SK-N-SH (cell line): ENCODE results near the gene GH2. TPM values are rescaled to one million over a fixed set of nuclear protein-coding genes. Genes with fewer than 3 reads are reported as not detected.
A peak's percentile ranks its signal among the peaks of the same experiment; 100 is the strongest.

Source experiments
- CTCF ChIA-PET: fragments of 300-600, 350-600 bp; formaldehyde crosslinking; extraction: SDS; loops from one replicate; lab custom pipeline; 2021; lab: Yijun Ruan, JAX
- POLR2A ChIA-PET: fragments of 350-600 bp; sonication (Branson Sonifier 250); formaldehyde crosslinking; extraction: SDS; loops from one replicate; lab custom pipeline; 2020; ENCODE audit warnings: antibody characterized with exemption, inconsistent platforms; lab: Yijun Ruan, JAX
- DNase-seq: peaks from one replicate; pipeline ENCODE4 v3.0.0; 2012
- H2AFZ ChIP-seq: fragments of 200-600 bp; sonication (generic); 2 replicates; pipeline ENCODE4 v1.8.1; 2016; ENCODE audit warnings: antibody characterized with exemption, mild to moderate bottlenecking, low read depth
- H3F3A ChIP-seq: fragments of 200-600 bp; sonication (generic); replicated peaks from 2 replicates; pipeline ENCODE3; 2016; ENCODE audit warnings: antibody characterized with exemption, mild to moderate bottlenecking; ENCODE audit not compliant: insufficient read depth
- H3K27ac ChIP-seq, 2 experiments: fragments of 200-500 bp in 1 of 2; fragments of 200-600 bp in 1 of 2; sonication (Bioruptor generic) in 1 of 2; sonication (generic), shearing (Covaris generic) in 1 of 2; 2 replicates each; pipeline versions ENCODE4 v1.5.1 to v1.6.1; 2014 to 2016; ENCODE audit warnings: low read depth in 2 of 2, inconsistent platforms in 1 of 2, low read length in 1 of 2, mild to moderate bottlenecking in 1 of 2, mixed read lengths in 1 of 2
- H3K27me3 ChIP-seq: fragments of 200-600 bp; sonication (generic), shearing (Covaris generic); 2 replicates; pipeline ENCODE4 v1.6.1; 2016; ENCODE audit warnings: mixed run types; ENCODE audit not compliant: insufficient read depth
- H3K36me3 ChIP-seq, 2 experiments: fragments of 200-500 bp in 1 of 2; fragments of 200-600 bp in 1 of 2; sonication (Bioruptor generic) in 1 of 2; sonication (generic) in 1 of 2; replicated peaks in 1 of 2; 2 replicates each; pipeline versions ENCODE3 to v1.5.1; 2014 to 2016; ENCODE audit warnings: low read length in 1 of 2, mild to moderate bottlenecking in 1 of 2; ENCODE audit not compliant: insufficient read depth in 2 of 2, control insufficient read depth in 1 of 2
- H3K4me1 ChIP-seq, 2 experiments: fragments of 200-500 bp in 1 of 2; fragments of 200-600 bp in 1 of 2; sonication (Bioruptor generic) in 1 of 2; sonication (generic), shearing (Covaris generic) in 1 of 2; 2 replicates each; pipeline versions ENCODE4 v1.5.1 to v1.6.1; 2014 to 2016; ENCODE audit warnings: low read depth in 1 of 2, low read length in 1 of 2, mixed run types in 1 of 2; ENCODE audit not compliant: insufficient read depth in 2 of 2, control insufficient read depth in 1 of 2
- H3K4me2 ChIP-seq: fragments of 200-600 bp; sonication (generic), shearing (Covaris generic); 2 replicates; pipeline ENCODE4 v1.6.1; 2017; ENCODE audit warnings: mixed run types
- H3K4me3 ChIP-seq, 2 experiments: fragments of 200-500 bp in 1 of 2; fragments of 200-600 bp in 1 of 2; sonication (Bioruptor generic) in 1 of 2; sonication (generic), shearing (Covaris generic) in 1 of 2; 2 replicates each; pipeline versions ENCODE4 v1.5.1 to v1.8.1; 2014 to 2016; ENCODE audit warnings: low read depth in 2 of 2, inconsistent platforms in 1 of 2, low read length in 1 of 2, mild to moderate bottlenecking in 1 of 2, mixed read lengths in 1 of 2, moderate library complexity in 1 of 2
- H3K79me2 ChIP-seq: fragments of 200-600 bp; sonication (generic); 2 replicates; pipeline ENCODE4 v1.8.1; 2017; ENCODE audit warnings: mild to moderate bottlenecking; ENCODE audit not compliant: insufficient read depth
- H3K9ac ChIP-seq: fragments of 200-600 bp; sonication (generic); 2 replicates; pipeline ENCODE4 v1.6.1; 2017; ENCODE audit warnings: mixed run types
- H3K9me2 ChIP-seq: fragments of 200-600 bp; sonication (generic); 2 replicates; pipeline ENCODE4 v1.6.1; 2017; ENCODE audit warnings: mixed run types
- H3K9me3 ChIP-seq: fragments of 200-600 bp; sonication (generic); 2 replicates; pipeline ENCODE4 v1.6.1; 2017; ENCODE audit warnings: mixed run types, mild to moderate bottlenecking, moderate library complexity
- H4K20me1 ChIP-seq: fragments of 200-600 bp; sonication (generic); 2 replicates; pipeline ENCODE4 v1.6.1; 2017; ENCODE audit warnings: mild to moderate bottlenecking, mixed run types; ENCODE audit not compliant: insufficient read depth
- CTCF ChIP-seq: fragments of 200-600 bp; sonication (generic); IDR thresholded peaks from 2 replicates; pipeline ENCODE4 v1.6.1; 2017; ENCODE audit warnings: antibody characterized with exemption, mild to moderate bottlenecking, moderate library complexity
- ELF1 ChIP-seq: IDR thresholded peaks from 2 replicates; pipeline ENCODE4 v1.4.0; 2012
- EP300 ChIP-seq, 2 experiments: IDR thresholded peaks; 2 replicates each; pipeline versions ENCODE4 v1.4.0 to v1.6.1; 2012; ENCODE audit warnings: borderline replicate concordance in 1 of 2, low read depth in 1 of 2, low read length in 1 of 2
- EZH2phosphoT487 ChIP-seq: fragments of 200-600 bp; sonication (generic); IDR thresholded peaks from 2 replicates; pipeline ENCODE4 v1.6.1; 2017; ENCODE audit warnings: low read depth, mixed run types, mild to moderate bottlenecking, antibody characterized with exemption, moderate library complexity, borderline replicate concordance
- FOSL2 ChIP-seq: IDR thresholded peaks from 2 replicates; pipeline ENCODE4 v1.4.0; 2012; ENCODE audit warnings: low read depth, mild to moderate bottlenecking, moderate library complexity, borderline replicate concordance
- FOXM1 ChIP-seq: IDR thresholded peaks from 2 replicates; pipeline ENCODE4 v1.4.0; 2012; ENCODE audit warnings: low read depth, mild to moderate bottlenecking
- GABPA ChIP-seq: IDR thresholded peaks from 2 replicates; pipeline ENCODE4 v1.4.0; 2012; ENCODE audit warnings: low read depth, mild to moderate bottlenecking
- GATA2 ChIP-seq: sonication (generic); formaldehyde crosslinking; IDR thresholded peaks from 2 replicates; pipeline ENCODE4 v1.5.0; 2020; ENCODE audit warnings: mild to moderate bottlenecking, missing genetic modification reagents
- IRF3 ChIP-seq: fragments of 150-350 bp; IDR thresholded peaks from 2 replicates; pipeline ENCODE4 v1.6.1; 2016; ENCODE audit warnings: mild to moderate bottlenecking, low read depth, low read length
- MAX ChIP-seq: IDR thresholded peaks from 2 replicates; pipeline ENCODE4 v1.4.0; 2012; ENCODE audit warnings: low read depth
- MEF2A ChIP-seq: IDR thresholded peaks from 2 replicates; pipeline ENCODE4 v1.4.0; 2012; ENCODE audit warnings: low read depth, borderline replicate concordance
- MXI1 ChIP-seq: IDR thresholded peaks from 2 replicates; pipeline ENCODE4 v1.6.1; 2012; ENCODE audit warnings: mild to moderate bottlenecking, low read depth, low read length, improper control_type of control experiment
- NRF1 ChIP-seq: IDR thresholded peaks from 2 replicates; pipeline ENCODE4 v1.6.1; 2012; ENCODE audit warnings: low read depth, mild to moderate bottlenecking, low read length
- POLR2AphosphoS5 ChIP-seq: IDR thresholded peaks from 2 replicates; pipeline ENCODE4 v1.6.1; 2012; ENCODE audit warnings: low read depth, low read length
- REST ChIP-seq: IDR thresholded peaks from 2 replicates; pipeline ENCODE4 v1.6.1; 2012; ENCODE audit warnings: mild to moderate bottlenecking, low read depth, low read length, moderate library complexity
- SIN3A ChIP-seq: IDR thresholded peaks from 2 replicates; pipeline ENCODE4 v1.6.1; 2012; ENCODE audit warnings: low read depth, mild to moderate bottlenecking, low read length, moderate library complexity, borderline replicate concordance
- TCF12 ChIP-seq: IDR thresholded peaks from 2 replicates; pipeline ENCODE4 v1.4.0; 2012
- TEAD4 ChIP-seq: IDR thresholded peaks from 2 replicates; pipeline ENCODE4 v1.4.0; 2012; ENCODE audit warnings: mild to moderate bottlenecking, borderline replicate concordance; ENCODE audit not compliant: insufficient read depth
- ZBTB33 ChIP-seq: IDR thresholded peaks from 2 replicates; pipeline ENCODE4 v1.4.0; 2012; ENCODE audit warnings: low read depth, borderline replicate concordance
- WGBS: methylation state at CpG from one replicate; pipeline ENCODE4 v1.1.6; 2017; ENCODE audit warnings: low lambda C conversion rate; 5-methylcytosine and 5-hydroxymethylcytosine counted together
- polyA plus RNA-seq, 3 experiments: library from polyadenylated mRNA; depleted of rRNA; stranded (reverse); fragments of >200 nt; gene quantifications; 2 replicates each; pipeline ENCODE4 v1.2.3, GENCODE V29; 2012

The GH2 gene
- polyA plus RNA-seq, 1 of the 3 experiments (the other 2 are of a cell fraction) = not detected

GRCh38 chr17:63841350-63842172, 40.2 kb downstream of the GH2 start (continued):
- TF ChIP-seq CTCF (no peak), MAX (peak; percentile 31; the same call in 1 of the 2 replicates), MEF2A (no peak), ELF1 (no peak), TEAD4 (no peak), REST (0 out of 2 replicates have a peak, but pooled peaks have one; percentile 28), TCF12 (peak; percentile 96)

GRCh38 chr17:63840591-63841349, 41.0 kb downstream of the GH2 start:
- no peak for DNase-seq
- peak overlapping the region; percentile 67 to 97; a peak in 3 of 4 replicates for H3K27ac ChIP-seq
- peak overlapping the region; percentile 89; the same call in 1 of the 2 replicates for H3K9ac ChIP-seq
- H3K4me3 ChIP-seq = peak overlapping the region; percentile 59 to 76
- WGBS = 43% methylated on average over 3 of the region's 4 CpGs
- H3F3A ChIP-seq = peaks cover 9% of the 10 kb centered on the region
- ChIA-PET POLR2A (interaction anchor here (0.6 to 9.2 kb wide), 6 partner anchors 11 to 401 kb away, joined by 3 to 108 read pairs (median 3); partner anchors contain the start of genes CCDC47, DDX42, FTSJ3 and PSMC5), CTCF (interaction anchor here (0.7 to 9.1 kb wide), 8 partner anchors 7 to 664 kb away, joined by 3 to 96 read pairs (median 3); partner anchors contain the start of genes FTSJ3, MAP3K3 and PSMC5)
- no peak overlapping the region for H2AFZ ChIP-seq
- peaks cover 23% of the 10 kb centered on the region; the same call in 1 of the 2 replicates for H4K20me1 ChIP-seq
- TF ChIP-seq NRF1 (no peak), FOXM1 (no peak), SIN3A (no peak), ZBTB33 (no peak), TEAD4 (no peak), EP300 (IDR thresholded peaks at IDR 0.05; ENCODE audit: borderline replicate concordance in 1 of 2, low read depth in 1 of 2, low read length in 1 of 2) (no peak), FOSL2 (no peak), TCF12 (no peak), EZH2phosphoT487 (no peak), POLR2AphosphoS5 (no peak), ELF1 (no peak), IRF3 (no peak), GATA2 (CRISPR knock-in tag) (no peak), MXI1 (no peak), GABPA (no peak)
- H3K36me3 ChIP-seq = peaks cover 13 to 15% of the 10 kb centered on the region in 2 experiments
- no peaks in the 10 kb centered on the region for H3K9me3 ChIP-seq
- H3K27me3 ChIP-seq = no peaks in the 10 kb centered on the region
- H3K4me1 ChIP-seq = peaks cover 27 to 41% of the 10 kb centered on the region in 2 experiments
- H3K79me2 ChIP-seq = peaks cover 65% of the 10 kb centered on the region
- no peaks in the 10 kb centered on the region for H3K9me2 ChIP-seq
- H3K4me2 ChIP-seq = peak overlapping the region; percentile 93
